ENCODE results near the gene CDPF1. TPM values are rescaled to one million over a fixed set of nuclear protein-coding genes. Genes with fewer than 3 reads are reported as not detected.

CDPF1 gene
- total RNA-seq, 2 experiments from 2014 or later: 15.4 to 17.4 TPM

DNA sequence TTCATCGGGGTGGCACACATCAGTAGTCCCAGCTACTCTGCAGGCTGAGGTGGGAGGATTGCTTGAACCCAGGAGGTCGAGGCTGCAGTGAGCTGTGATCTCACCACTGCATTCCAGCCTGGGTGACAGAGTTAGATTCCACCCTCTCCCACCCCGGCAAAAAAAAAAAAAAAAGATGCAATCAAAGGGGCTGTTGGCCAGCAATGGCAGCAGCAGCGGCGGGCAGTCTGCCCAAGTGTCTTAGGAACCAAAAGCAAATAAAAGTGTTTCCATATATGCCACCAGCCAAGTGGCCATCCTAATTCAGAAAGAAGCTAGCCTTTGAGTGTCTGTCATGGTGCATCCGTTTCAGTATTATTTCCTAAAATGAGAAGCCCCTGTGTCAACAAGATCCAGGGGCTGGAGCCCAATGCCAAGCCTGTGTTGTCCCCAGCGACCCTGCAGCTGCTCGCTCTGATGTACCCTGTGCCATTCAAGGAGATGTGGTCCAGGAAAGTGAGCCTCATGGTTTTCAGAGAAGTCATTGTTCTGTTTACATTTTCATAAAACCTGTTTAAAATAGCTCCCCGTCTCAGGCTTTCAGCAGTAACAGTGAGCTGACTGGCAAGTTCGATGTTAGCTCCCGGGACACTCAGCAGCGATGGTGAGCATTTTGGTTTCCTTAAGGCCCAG lies 12.5 kb downstream of the CDPF1 start:
- no peaks in the 10 kb centered on the region for H3K9me2 ChIP-seq (ENCODE audit: insufficient read depth, low read length)
- no TSS peak for BruUV-seq (replicated peaks)
- POLR2A ChIA-PET: no interaction called here

GRCh38 chr22:46234969-46235368 lies 15.1 kb downstream of the CDPF1 start:
- H3K4me3 ChIP-seq (ENCODE audit: low read depth, low read length, poor library complexity, severe bottlenecking): no peak overlapping the region
- TF ChIP-seq, protein P1, sequence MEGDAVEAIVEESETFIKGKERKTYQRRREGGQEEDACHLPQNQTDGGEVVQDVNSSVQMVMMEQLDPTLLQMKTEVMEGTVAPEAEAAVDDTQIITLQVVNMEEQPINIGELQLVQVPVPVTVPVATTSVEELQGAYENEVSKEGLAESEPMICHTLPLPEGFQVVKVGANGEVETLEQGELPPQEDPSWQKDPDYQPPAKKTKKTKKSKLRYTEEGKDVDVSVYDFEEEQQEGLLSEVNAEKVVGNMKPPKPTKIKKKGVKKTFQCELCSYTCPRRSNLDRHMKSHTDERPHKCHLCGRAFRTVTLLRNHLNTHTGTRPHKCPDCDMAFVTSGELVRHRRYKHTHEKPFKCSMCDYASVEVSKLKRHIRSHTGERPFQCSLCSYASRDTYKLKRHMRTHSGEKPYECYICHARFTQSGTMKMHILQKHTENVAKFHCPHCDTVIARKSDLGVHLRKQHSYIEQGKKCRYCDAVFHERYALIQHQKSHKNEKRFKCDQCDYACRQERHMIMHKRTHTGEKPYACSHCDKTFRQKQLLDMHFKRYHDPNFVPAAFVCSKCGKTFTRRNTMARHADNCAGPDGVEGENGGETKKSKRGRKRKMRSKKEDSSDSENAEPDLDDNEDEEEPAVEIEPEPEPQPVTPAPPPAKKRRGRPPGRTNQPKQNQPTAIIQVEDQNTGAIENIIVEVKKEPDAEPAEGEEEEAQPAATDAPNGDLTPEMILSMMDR (conservative IDR thresholded peaks at IDR 0.05; ENCODE audit: low read length): no peak
- TF ChIP-seq EZH2phosphoT487 (IDR thresholded peaks at IDR 0.05; ENCODE audit: borderline replicate concordance, low read depth, low read length): no peak
- ChIA-PET POLR2A (no interaction called here), CTCF (ENCODE audit: unreplicated experiment) (no interaction called here)
- H3K79me2 ChIP-seq (ENCODE audit: insufficient read depth, low read depth, low read length): no peaks in the 10 kb centered on the region
- peaks cover 14% of the 10 kb centered on the region; the same call in 1 of the 2 replicates for H3K9me3 ChIP-seq (ENCODE audit: low read length)
- peaks cover 21% of the 10 kb centered on the region for H3K4me1 ChIP-seq (ENCODE audit: insufficient read depth, low read length, poor library complexity, severe bottlenecking)
- no peaks in the 10 kb centered on the region for H4K20me1 ChIP-seq (ENCODE audit: insufficient read depth, low read length)
- DNase-seq (ENCODE audit: low spot score): no peak
- intact Hi-C loops (cut with micrococcal nuclease; ENCODE audit: unreplicated experiment): loop anchor here (5.0 kb wide), 1 partner anchor 83 kb away; the partner anchor contains the start of gene PPARA
- H3K4me2 ChIP-seq (ENCODE audit: low read length): no peak overlapping the region
- BruUV-seq (replicated peaks): no TSS peak
- H3K27ac ChIP-seq (ENCODE audit: low read depth, low read length, poor library complexity, severe bottlenecking): no peak overlapping the region
- H3K36me3 ChIP-seq (ENCODE audit: insufficient read depth, low read length): no peaks in the 10 kb centered on the region
- H2AFZ ChIP-seq (ENCODE audit: low read length): no peak overlapping the region
- H3K9me2 ChIP-seq (ENCODE audit: insufficient read depth, low read length): no peaks in the 10 kb centered on the region

More for the DNA sequence above, 12.5 kb downstream of the CDPF1 start:
- peaks cover 36% of the 10 kb centered on the region for H3K4me1 ChIP-seq (ENCODE audit: insufficient read depth, low read length, poor library complexity, severe bottlenecking)
- no peaks in the 10 kb centered on the region for H3K79me2 ChIP-seq (ENCODE audit: insufficient read depth, low read depth, low read length)
- H2AFZ ChIP-seq (ENCODE audit: low read length): no peak overlapping the region
- intact Hi-C loops (cut with micrococcal nuclease; ENCODE audit: unreplicated experiment): loop anchor here (5.0 kb wide), 1 partner anchor 85 kb away; the partner anchor contains the start of gene PPARA
- no peak overlapping the region for H3K27ac ChIP-seq (ENCODE audit: low read depth, low read length, poor library complexity, severe bottlenecking)
- H3K4me2 ChIP-seq (ENCODE audit: low read length): no peak overlapping the region
- no peaks in the 10 kb centered on the region for H3K36me3 ChIP-seq (ENCODE audit: insufficient read depth, low read length)
- DNase-seq (ENCODE audit: low spot score): no peak
- H3K4me3 ChIP-seq (ENCODE audit: low read depth, low read length, poor library complexity, severe bottlenecking): no peak overlapping the region
- TF ChIP-seq, protein P1 (conservative IDR thresholded peaks at IDR 0.05; ENCODE audit: low read length): no peak
- TF ChIP-seq EZH2phosphoT487 (IDR thresholded peaks at IDR 0.05; ENCODE audit: borderline replicate concordance, low read depth, low read length): no peak
- H4K20me1 ChIP-seq (ENCODE audit: insufficient read depth, low read length): no peaks in the 10 kb centered on the region
- peaks cover 14% of the 10 kb centered on the region; the same call in 1 of the 2 replicates for H3K9me3 ChIP-seq (ENCODE audit: low read length)
- CTCF ChIA-PET (ENCODE audit: unreplicated experiment): no interaction called here

DNA sequence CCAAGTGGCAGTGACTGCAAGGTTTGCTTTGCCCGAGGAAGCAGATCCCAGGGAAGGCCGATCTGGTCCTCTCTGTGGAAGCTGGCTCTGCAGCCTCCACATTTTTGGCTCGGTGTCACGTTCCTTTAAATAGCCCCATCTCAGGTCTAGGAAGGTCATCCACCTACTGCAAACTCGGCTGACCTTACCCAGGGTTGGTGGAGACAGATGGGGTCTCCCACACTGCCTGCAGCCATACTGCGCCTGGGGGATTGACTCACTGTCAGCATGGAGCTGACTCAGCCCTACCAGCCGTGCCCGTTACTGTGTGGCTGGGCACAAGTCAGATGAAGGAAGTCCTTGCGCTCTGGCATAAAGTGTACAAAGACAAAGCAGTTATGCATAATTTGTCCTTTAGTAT lies 16.9 kb downstream of the CDPF1 start:
- Histone ChIP-seq H3K36me3 (ENCODE audit: insufficient read depth, low read length) (no peaks in the 10 kb centered on the region), H4K20me1 (ENCODE audit: insufficient read depth, low read length) (no peaks in the 10 kb centered on the region), H3K9me3 (ENCODE audit: low read length) (peaks cover 11% of the 10 kb centered on the region; the same call in 1 of the 2 replicates), H3K79me2 (ENCODE audit: insufficient read depth, low read depth, low read length) (no peaks in the 10 kb centered on the region), H3K4me3 (ENCODE audit: low read depth, low read length, poor library complexity, severe bottlenecking) (no peak overlapping the region), H3K4me1 (ENCODE audit: insufficient read depth, low read length, poor library complexity, severe bottlenecking) (peaks cover 8% of the 10 kb centered on the region), H3K9me2 (ENCODE audit: insufficient read depth, low read length) (no peaks in the 10 kb centered on the region), H2AFZ (ENCODE audit: low read length) (no peak overlapping the region), H3K27ac (ENCODE audit: low read depth, low read length, poor library complexity, severe bottlenecking) (no peak overlapping the region), H3K4me2 (ENCODE audit: low read length) (no peak overlapping the region)
- no peak for DNase-seq (ENCODE audit: low spot score)
- no TSS peak for BruUV-seq (replicated peaks)
- ChIA-PET CTCF (ENCODE audit: unreplicated experiment) (no interaction called here), POLR2A (no interaction called here)
- intact Hi-C loops (cut with micrococcal nuclease; ENCODE audit: unreplicated experiment): no loop called here
- TF ChIP-seq, protein P1 (conservative IDR thresholded peaks at IDR 0.05; ENCODE audit: low read length): no peak
- TF ChIP-seq EZH2phosphoT487 (IDR thresholded peaks at IDR 0.05; ENCODE audit: borderline replicate concordance, low read depth, low read length): no peak

All from OCI-LY7 (cell line).